Fibroblast of mammary gland (primary cell): ENCODE results near the gene MRPS6.

Source experiments
- DNase-seq: peaks from one replicate; pipeline ENCODE4 v3.0.0-alpha.2; 2010; ENCODE audit warnings: low read depth
- H3K4me3 ChIP-seq: 2 replicates; pipeline ENCODE4 v1.5.1; 2011; ENCODE audit warnings: low read depth, mild to moderate bottlenecking, low read length, moderate library complexity; ENCODE audit not compliant: control insufficient read depth
- CTCF ChIP-seq: conservative IDR thresholded peaks from 2 replicates; pipeline ENCODE4 v1.5.1; 2011; ENCODE audit warnings: low read depth, low read length, inconsistent platforms; ENCODE audit not compliant: control insufficient read depth, insufficient read depth

MRPS6 gene

GRCh38 chr21:34071683-34072082 is 1.7 kb upstream of the MRPS6 start:
- TF ChIP-seq CTCF, result no peak
- no peak for DNase-seq
- no peak overlapping the region for H3K4me3 ChIP-seq

GRCh38 chr21:34072145-34073031 is 990 bp upstream of the MRPS6 start:
- DNase-seq, result no peak
- no peak for TF ChIP-seq CTCF
- peak overlapping the region; percentile 40 for H3K4me3 ChIP-seq

- DNase-seq, result no peak
- H3K4me3 ChIP-seq, result peak overlapping the region; percentile 76
- no peak for TF ChIP-seq CTCF
Observed at GRCh38 chr21:34073749-34074282, 438 bp downstream of the MRPS6 start.

GRCh38 chr21:34074283-34075090 is 1.1 kb downstream of the MRPS6 start:
- no peak for TF ChIP-seq CTCF
- H3K4me3 ChIP-seq, result peak overlapping the region; percentile 76
- DNase-seq, result no peak

- no peak for DNase-seq
- H3K4me3 ChIP-seq, result peak overlapping the region; percentile 76
- no peak for TF ChIP-seq CTCF
Observed at GRCh38 chr21:34075091-34075425, 1.7 kb downstream of the MRPS6 start.

- no peak overlapping the region for H3K4me3 ChIP-seq
- no peak for DNase-seq
- no peak for TF ChIP-seq CTCF
Observed at GRCh38 chr21:34075760-34076660, 2.6 kb downstream of the MRPS6 start.
